ENCODE results near the gene KIFAP3.

DNA sequence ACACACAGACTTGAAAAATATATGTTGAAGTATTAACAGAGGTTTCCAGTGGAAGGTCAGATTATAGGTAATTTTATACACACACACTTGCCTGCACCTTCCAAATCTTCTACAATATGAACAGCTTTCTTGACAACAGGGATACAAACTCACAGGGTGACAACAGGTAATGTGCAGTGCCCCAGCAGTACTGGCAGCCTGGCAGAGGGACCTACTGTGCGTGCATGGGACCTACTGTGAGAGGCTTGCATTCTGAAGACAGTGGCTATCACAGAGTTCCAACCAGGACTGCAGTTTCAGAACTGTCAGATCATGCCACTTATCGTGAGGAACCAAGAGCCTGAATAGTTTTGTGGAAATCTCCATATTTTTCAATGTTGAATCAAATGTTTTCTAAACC, 184.6 kb downstream of the KIFAP3 start:
- TF ChIP-seq POLR2AphosphoS5 (IDR thresholded peaks at IDR 0.05) = no peak
- TF ChIP-seq, protein P1, sequence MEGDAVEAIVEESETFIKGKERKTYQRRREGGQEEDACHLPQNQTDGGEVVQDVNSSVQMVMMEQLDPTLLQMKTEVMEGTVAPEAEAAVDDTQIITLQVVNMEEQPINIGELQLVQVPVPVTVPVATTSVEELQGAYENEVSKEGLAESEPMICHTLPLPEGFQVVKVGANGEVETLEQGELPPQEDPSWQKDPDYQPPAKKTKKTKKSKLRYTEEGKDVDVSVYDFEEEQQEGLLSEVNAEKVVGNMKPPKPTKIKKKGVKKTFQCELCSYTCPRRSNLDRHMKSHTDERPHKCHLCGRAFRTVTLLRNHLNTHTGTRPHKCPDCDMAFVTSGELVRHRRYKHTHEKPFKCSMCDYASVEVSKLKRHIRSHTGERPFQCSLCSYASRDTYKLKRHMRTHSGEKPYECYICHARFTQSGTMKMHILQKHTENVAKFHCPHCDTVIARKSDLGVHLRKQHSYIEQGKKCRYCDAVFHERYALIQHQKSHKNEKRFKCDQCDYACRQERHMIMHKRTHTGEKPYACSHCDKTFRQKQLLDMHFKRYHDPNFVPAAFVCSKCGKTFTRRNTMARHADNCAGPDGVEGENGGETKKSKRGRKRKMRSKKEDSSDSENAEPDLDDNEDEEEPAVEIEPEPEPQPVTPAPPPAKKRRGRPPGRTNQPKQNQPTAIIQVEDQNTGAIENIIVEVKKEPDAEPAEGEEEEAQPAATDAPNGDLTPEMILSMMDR (IDR thresholded peaks at IDR 0.05) = no peak
- no peak for TF ChIP-seq POLR2A (IDR thresholded peaks at IDR 0.05)

Data from suprapubic skin (tissue), 4 donors.